Neuron (in vitro differentiated cells): ENCODE results near the gene CENPF.

ENCODE experiments used
- H2AFZ ChIP-seq: one replicate; pipeline ENCODE4 v1.6.1; 2013; ENCODE audit warnings: low read depth, mild to moderate bottlenecking, inconsistent platforms, low read length, moderate library complexity
- H3K27me3 ChIP-seq: one replicate; pipeline ENCODE4 v1.6.1; 2013; ENCODE audit warnings: low read length; ENCODE audit not compliant: insufficient read depth
- H3K36me3 ChIP-seq: one replicate; pipeline ENCODE4 v1.6.1; 2013; ENCODE audit warnings: low read length; ENCODE audit not compliant: insufficient read depth
- H3K4me1 ChIP-seq: one replicate; pipeline ENCODE4 v1.6.1; 2013; ENCODE audit warnings: low read length; ENCODE audit not compliant: insufficient read depth
- H3K4me3 ChIP-seq: 2 replicates; pipeline ENCODE4 v1.5.1; 2013; ENCODE audit warnings: mild to moderate bottlenecking, low read length, moderate library complexity
- H3K9me3 ChIP-seq: one replicate; pipeline ENCODE4 v1.6.1; 2013; ENCODE audit warnings: low read length

The CENPF gene

GRCh38 chr1:214694769-214695168 lies 91.8 kb downstream of the CENPF start:
- Histone ChIP-seq H3K4me3 (no peak overlapping the region), H3K4me1 (peaks cover 5% of the 10 kb centered on the region), H2AFZ (no peak overlapping the region), H3K36me3 (no peaks in the 10 kb centered on the region), H3K27me3 (peaks cover 2% of the 10 kb centered on the region), H3K9me3 (peaks cover 2% of the 10 kb centered on the region)

GRCh38 chr1:214698559-214698958 lies 95.6 kb downstream of the CENPF start:
- Histone ChIP-seq H3K4me3 (no peak overlapping the region), H2AFZ (no peak overlapping the region), H3K36me3 (no peaks in the 10 kb centered on the region), H3K9me3 (peaks cover 3% of the 10 kb centered on the region), H3K27me3 (peaks cover 2% of the 10 kb centered on the region), H3K4me1 (peaks cover 8% of the 10 kb centered on the region)

DNA sequence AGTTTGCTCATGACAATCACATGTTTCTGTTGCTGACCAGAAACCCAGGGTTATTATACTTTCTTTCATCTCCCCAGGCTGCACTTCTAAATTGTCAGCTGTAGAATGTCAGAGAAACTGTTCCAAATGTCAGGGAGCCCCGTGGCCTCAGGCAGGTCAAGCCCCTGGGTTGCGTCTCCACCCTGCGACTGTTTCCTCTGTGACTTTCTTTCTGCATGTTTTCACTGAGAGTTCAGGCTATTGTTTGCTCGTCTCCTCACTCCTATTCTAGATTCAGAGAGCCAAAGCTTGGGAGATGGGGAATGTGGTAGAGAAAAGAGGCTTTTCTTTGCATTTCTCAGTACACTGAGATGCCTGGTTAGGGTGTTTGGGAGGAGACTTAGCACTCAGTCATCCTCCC lies 97.4 kb downstream of the CENPF start:
- Histone ChIP-seq H3K4me3 (no peak overlapping the region), H3K36me3 (no peaks in the 10 kb centered on the region)

GRCh38 chr1:214702556-214702955 lies 99.6 kb downstream of the CENPF start:
- Histone ChIP-seq H3K4me1 (peaks cover 8% of the 10 kb centered on the region), H3K4me3 (no peak overlapping the region), H2AFZ (no peak overlapping the region), H3K36me3 (no peaks in the 10 kb centered on the region), H3K27me3 (no peaks in the 10 kb centered on the region), H3K9me3 (peaks cover 3% of the 10 kb centered on the region)

More for the DNA sequence above, 97.4 kb downstream of the CENPF start:
- Histone ChIP-seq H3K4me1 (peaks cover 8% of the 10 kb centered on the region), H3K27me3 (peaks cover 2% of the 10 kb centered on the region), H3K9me3 (peaks cover 3% of the 10 kb centered on the region), H2AFZ (peak overlapping the region; percentile 19)

DNA sequence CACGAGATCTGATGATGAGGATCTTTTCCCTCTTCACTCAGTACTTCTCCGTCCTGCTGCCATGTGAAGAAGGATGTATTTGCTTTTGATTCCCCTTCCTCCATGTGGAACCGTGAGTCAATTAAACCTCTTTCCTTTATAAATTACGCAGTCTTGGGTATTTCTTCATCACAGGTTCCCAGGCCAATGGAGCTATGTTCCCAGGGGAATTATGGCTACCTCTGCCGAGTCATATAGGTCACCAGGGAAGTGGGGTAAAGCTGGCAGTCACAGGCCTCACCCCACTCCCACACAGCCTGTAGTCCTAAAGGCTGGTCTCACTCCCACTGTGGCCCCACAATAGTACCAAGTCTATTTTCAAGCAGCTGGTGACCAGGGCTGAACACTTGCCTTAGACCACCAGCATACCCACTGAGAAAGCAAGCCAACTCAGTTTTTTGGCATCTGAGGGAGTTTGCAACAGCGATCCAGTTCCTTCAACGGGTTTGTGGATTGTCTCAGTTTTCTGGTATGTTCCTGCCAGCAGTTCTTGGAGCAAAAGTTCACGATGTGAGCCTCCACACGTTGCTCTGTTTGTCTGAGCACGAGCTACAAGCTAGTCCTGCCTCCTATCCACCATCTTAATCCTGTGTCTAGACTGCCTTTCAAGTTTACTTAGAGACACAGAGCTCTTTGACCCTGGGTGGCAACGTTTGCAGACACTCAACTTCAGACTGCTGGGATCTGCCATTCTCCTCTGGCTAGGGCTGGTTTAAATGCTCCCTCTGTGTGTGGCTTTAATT lies 104.5 kb downstream of the CENPF start:
- Histone ChIP-seq H3K4me1 (no peaks in the 10 kb centered on the region), H3K27me3 (no peaks in the 10 kb centered on the region), H3K9me3 (peaks cover 3% of the 10 kb centered on the region), H2AFZ (no peak overlapping the region), H3K4me3 (no peak overlapping the region), H3K36me3 (no peaks in the 10 kb centered on the region)

DNA sequence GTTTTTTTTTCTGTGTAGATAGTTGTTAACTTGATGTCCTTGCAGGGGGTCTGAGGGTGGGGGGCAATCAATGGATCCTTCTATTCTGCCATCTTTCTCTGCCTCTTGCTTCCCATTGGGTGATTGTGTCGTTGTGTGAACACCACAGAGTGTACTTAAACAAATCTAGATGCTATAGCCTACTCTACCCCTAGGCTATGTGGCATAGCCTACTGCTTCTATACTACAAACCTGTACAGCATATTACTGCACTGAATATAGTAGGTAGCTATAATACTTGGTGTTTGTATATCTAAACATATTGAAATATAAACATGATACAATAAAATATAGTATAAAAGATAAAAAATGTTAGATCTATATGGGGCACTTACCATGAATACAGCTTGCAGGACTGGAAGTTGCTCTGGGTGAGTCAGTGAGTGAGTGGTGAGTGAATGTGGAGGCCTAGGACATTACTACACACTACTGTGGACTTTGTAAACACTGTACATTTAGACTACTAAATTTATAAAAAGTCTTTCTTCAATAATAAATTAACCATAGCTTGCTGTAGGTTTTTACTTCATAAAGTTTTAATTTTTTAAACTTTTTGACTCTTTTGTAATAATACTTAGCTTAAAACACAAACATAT lies 105.4 kb downstream of the CENPF start:
- no peak overlapping the region for H2AFZ ChIP-seq
- H3K9me3 ChIP-seq: no peaks in the 10 kb centered on the region
- H3K4me1 ChIP-seq: no peaks in the 10 kb centered on the region
- H3K27me3 ChIP-seq: no peaks in the 10 kb centered on the region
- H3K36me3 ChIP-seq: no peaks in the 10 kb centered on the region
- no peak overlapping the region for H3K4me3 ChIP-seq

GRCh38 chr1:214709241-214709640 lies 106.2 kb downstream of the CENPF start:
- H3K36me3 ChIP-seq: no peaks in the 10 kb centered on the region
- H3K27me3 ChIP-seq: no peaks in the 10 kb centered on the region
- no peak overlapping the region for H3K4me3 ChIP-seq
- no peak overlapping the region for H2AFZ ChIP-seq
- H3K9me3 ChIP-seq: no peaks in the 10 kb centered on the region
- H3K4me1 ChIP-seq: no peaks in the 10 kb centered on the region

GRCh38 chr1:214712737-214713136 lies 109.7 kb downstream of the CENPF start:
- Histone ChIP-seq H2AFZ (no peak overlapping the region), H3K27me3 (no peaks in the 10 kb centered on the region), H3K9me3 (no peaks in the 10 kb centered on the region), H3K4me3 (no peak overlapping the region), H3K36me3 (no peaks in the 10 kb centered on the region), H3K4me1 (peaks cover 7% of the 10 kb centered on the region)
